Testis (tissue), 2 donors: Measurements from ENCODE around the gene ILKAP.

Source experiments
- POLR2A ChIP-seq: fragments of 450-650 bp; IDR thresholded peaks from one replicate; pipeline ENCODE4 v1.6.1; 2017; ENCODE audit warnings: antibody characterized with exemption, mild to moderate bottlenecking, moderate library complexity
- TF ChIP-seq, protein P1 (sequence below), 3 experiments: fragments of 450-650 bp in 2 of 3; fragments of 200-600 bp in 1 of 3; sonication (generic) in 1 of 3; IDR thresholded peaks; one replicate each; pipeline ENCODE4 v1.5.1; 2016 to 2019; ENCODE audit warnings: antibody characterized with exemption in 3 of 3, mild to moderate bottlenecking in 2 of 3, moderate library complexity in 1 of 3

DNA sequence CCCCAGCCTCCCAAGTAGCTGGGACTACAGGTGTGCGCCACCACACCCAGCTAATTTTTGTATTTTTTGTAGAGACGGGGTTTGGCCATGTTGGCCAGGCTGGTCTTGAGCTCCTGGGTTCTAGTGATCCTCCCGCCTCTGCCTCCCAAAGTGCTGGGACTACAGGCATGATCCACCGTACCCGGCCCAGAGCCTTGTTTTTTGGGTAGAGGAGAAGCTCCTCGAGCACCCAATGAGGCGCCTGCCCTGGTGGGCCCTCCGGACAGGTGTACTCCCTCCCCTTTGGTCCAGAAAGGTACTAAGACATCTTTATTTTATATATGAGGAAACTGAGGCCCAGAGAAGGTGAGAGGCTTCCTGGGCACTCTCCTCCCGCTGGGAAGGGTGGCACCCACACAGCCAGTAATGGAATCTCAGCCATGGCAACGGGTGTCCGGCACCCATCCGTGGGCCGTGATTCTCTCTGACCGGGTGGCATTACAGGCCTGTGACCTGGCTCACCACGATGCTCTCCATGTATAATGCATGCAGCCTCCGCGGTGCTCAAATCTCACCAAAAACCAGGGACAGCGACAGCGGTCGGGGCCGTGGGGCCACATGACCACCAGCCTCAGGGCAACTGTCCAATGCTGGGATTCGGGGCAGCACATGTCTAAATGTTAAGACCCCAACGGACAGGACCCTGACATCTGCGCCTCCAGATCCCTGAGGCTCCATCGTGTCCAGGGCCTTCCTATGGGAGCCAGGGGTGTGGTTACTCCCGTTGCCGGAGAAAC is 81.8 kb downstream of the ILKAP start:
- TF ChIP-seq, protein P1, sequence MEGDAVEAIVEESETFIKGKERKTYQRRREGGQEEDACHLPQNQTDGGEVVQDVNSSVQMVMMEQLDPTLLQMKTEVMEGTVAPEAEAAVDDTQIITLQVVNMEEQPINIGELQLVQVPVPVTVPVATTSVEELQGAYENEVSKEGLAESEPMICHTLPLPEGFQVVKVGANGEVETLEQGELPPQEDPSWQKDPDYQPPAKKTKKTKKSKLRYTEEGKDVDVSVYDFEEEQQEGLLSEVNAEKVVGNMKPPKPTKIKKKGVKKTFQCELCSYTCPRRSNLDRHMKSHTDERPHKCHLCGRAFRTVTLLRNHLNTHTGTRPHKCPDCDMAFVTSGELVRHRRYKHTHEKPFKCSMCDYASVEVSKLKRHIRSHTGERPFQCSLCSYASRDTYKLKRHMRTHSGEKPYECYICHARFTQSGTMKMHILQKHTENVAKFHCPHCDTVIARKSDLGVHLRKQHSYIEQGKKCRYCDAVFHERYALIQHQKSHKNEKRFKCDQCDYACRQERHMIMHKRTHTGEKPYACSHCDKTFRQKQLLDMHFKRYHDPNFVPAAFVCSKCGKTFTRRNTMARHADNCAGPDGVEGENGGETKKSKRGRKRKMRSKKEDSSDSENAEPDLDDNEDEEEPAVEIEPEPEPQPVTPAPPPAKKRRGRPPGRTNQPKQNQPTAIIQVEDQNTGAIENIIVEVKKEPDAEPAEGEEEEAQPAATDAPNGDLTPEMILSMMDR (IDR thresholded peaks at IDR 0.05) = no peak
- no peak for TF ChIP-seq POLR2A
